Measurements from ENCODE around the gene PES1. TPM values are rescaled to one million over a fixed set of nuclear protein-coding genes. Genes with fewer than 3 reads are reported as not detected.
"Not testable (repeated sequence)": the region's sequence is repeated elsewhere in the genome, so short reads cannot be mapped to it uniquely, and the experiment has no call there.

PES1 gene
- total RNA-seq, 2 experiments from 2014 or later = 92.8 to 96.7 TPM

DNA sequence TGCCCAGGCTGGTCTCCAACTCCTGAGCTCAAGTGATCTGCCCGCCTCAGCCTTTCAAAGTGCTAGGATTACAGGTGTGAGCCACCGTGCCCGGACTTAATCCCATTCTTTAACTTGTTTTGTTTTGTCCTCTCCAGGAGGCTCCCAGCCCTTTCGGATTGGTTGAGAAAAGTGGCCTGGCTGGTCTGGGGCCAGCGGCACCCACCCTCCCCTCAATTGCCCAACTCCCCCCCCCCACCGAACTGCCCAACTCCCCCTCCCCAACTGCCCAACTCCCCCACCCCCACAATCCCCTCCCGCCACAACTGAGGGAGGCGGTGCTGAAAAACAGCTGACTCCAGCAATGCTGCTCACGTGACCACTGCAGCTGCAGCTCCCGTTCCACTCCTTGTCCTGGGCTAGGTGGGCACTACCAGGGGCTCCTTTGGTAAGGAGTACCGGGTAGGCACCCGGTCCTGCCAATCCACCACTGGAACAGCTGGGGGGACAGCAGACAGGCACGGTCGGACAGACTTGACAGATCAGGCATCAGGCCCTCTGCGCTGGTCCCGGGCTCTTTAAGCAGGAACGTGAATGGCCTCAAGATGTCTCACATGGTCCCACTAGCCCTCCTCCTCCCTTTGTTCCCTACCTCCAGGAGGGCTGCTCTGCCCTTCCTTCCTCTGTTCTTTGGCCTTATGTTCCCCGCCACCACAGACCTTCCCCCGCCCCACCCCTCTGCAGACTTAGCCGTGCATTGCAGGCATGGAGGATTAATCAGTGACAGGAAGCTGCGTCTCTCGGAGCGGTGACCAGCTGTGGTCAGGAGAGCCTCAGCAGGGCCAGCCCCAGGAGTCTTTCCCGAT, 15.0 kb upstream of the PES1 start, which contains the start of gene TCN2:
Gene TCN2 (plus strand): TSS at position 720 of the 845 bp plus-strand sequence. CDS start 158 bp downstream, outside the sequence.
- H3K27me3 Mint-ChIP-seq (ENCODE audit: low read depth) = no peaks in the 10 kb centered on the region
- H3K9me3 Mint-ChIP-seq = peaks cover 1% of the 10 kb centered on the region
- intact Hi-C loops (cut with micrococcal nuclease) = loop anchor here (2.0 to 10.0 kb wide), 3 partner anchors 14 to 292 kb away; partner anchors contain the start of gene SLC35E4
- no peak within 1 kb of the TSS for H3K27ac Mint-ChIP-seq
- peak; percentile 78 for DNase-seq
- H3K4me1 Mint-ChIP-seq (ENCODE audit: low read depth) = peaks cover 33% of the 10 kb centered on the region
- CTCF ChIA-PET = interaction anchor here (0.6 to 2.8 kb wide), 10 partner anchors 9 to 162 kb away, joined by 3 to 18 read pairs (median 4); partner anchors contain the start of gene PES1
- no peaks in the 10 kb centered on the region for H3K36me3 Mint-ChIP-seq (ENCODE audit: low read depth)
- H3K4me3 Mint-ChIP-seq = peak within 1 kb of the TSS; percentile 74

DNA sequence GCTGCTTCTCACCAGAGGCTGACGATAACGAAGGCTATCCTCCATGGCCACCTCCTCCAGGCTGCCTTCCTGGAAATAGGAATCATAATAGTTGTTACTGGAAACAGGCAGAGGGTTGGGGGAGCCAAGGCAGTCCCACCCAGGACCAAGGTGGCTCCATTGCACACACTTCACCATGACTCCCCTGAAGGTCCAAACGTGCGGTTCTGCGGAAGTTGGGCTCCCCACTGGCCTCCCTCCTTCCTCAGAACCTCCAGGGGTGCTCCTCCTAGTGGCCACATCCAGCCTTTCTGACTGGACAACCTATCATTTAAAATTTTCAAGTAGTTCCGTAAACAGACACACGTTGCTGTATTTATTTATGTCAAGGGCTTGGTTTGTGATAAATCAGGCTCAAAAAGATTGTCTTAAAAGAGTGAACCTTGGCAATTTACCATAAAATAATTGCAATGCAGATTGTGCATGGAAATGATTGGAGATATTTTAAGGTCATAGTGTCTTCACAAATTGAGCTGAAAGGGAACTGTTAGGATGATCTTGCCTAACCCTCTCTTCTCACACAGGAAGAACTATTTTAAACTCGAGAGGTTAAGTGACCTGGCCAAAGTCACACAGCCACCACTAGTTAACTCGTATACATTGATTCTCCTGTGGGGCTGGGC, 13.9 kb upstream of the PES1 start:
- no peak overlapping the region for H3K27ac Mint-ChIP-seq
- CTCF ChIA-PET = interaction anchor here (0.6 to 2.8 kb wide), 10 partner anchors 10 to 161 kb away, joined by 3 to 18 read pairs (median 4); partner anchors contain the start of gene PES1
- H3K27me3 Mint-ChIP-seq (ENCODE audit: low read depth) = no peaks in the 10 kb centered on the region

DNA sequence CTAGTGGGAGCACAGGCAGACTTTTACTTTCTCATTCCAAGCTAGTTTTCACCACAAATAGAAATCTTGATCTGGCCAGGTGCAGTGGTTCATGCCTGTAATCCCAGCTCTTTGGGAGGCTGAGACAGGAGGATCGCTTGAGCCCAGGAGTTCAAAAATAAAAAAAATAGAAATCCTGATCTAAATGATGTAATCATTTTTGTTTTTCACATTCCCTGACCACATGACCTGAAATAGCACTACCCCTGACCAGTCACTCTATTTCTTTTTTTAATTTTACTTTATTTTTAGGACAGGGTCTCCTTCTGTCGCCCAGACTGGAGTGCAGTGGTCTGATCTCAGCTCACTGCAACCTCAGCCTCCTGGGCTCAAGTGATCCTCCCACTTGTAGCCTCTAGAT, 13.0 kb upstream of the PES1 start:
- Mint-ChIP-seq H3K4me1 (ENCODE audit: low read depth) (peaks cover 33% of the 10 kb centered on the region), H3K4me3 (no peak overlapping the region), H3K27me3 (ENCODE audit: low read depth) (no peaks in the 10 kb centered on the region), H3K36me3 (ENCODE audit: low read depth) (no peaks in the 10 kb centered on the region), H3K9me3 (peaks cover 1% of the 10 kb centered on the region), H3K27ac (no peak overlapping the region)
- CTCF ChIA-PET = interaction anchor here (0.6 to 1.8 kb wide), 5 partner anchors 9 to 14 kb away, joined by 3 to 7 read pairs (median 3); partner anchors contain the start of gene PES1
- intact Hi-C loops (cut with micrococcal nuclease) = loop anchor here (10.0 kb wide), 1 partner anchor 290 kb away; no protein-coding TSS in a partner anchor
- DNase-seq = no peak

More for the DNA sequence above, 13.9 kb upstream of the PES1 start:
- no peak overlapping the region for H3K4me3 Mint-ChIP-seq
- H3K4me1 Mint-ChIP-seq (ENCODE audit: low read depth) = peaks cover 33% of the 10 kb centered on the region
- DNase-seq = peak; percentile 69
- peaks cover 1% of the 10 kb centered on the region for H3K9me3 Mint-ChIP-seq
- no peaks in the 10 kb centered on the region for H3K36me3 Mint-ChIP-seq (ENCODE audit: low read depth)
- intact Hi-C loops (cut with micrococcal nuclease) = loop anchor here (2.0 to 10.0 kb wide), 3 partner anchors 13 to 291 kb away; partner anchors contain the start of gene SLC35E4

DNA sequence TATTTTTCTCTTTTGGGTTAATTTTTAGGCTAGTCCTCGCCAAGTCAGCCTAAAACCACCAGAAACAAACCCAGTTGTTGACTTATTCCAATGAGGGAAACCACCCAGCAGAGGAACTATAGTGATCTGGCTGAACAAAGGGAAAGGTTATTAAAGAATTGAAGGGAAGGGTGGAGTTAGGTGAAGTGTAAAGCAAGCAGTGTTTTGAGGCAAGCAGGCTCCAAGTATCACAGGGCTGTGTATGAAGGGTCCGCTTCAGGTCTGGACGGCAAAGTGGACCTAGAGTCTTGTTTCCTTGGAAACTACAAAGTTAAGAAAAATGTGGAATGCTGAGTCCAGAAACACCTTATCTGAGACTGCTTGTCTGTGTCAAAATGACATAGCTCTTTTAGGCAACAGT, 12.1 kb upstream of the PES1 start:
- H3K27ac Mint-ChIP-seq = no peak overlapping the region
- no peak for DNase-seq
- CTCF ChIA-PET = interaction anchor here (1.1 to 1.8 kb wide), 3 partner anchors 8 to 13 kb away, joined by 3 to 7 read pairs (median 5); partner anchors contain the start of gene PES1
- H3K27me3 Mint-ChIP-seq (ENCODE audit: low read depth) = no peaks in the 10 kb centered on the region
- intact Hi-C loops (cut with micrococcal nuclease) = loop anchor here (2.0 to 10.0 kb wide), 2 partner anchors 213 to 289 kb away; no protein-coding TSS in a partner anchor
- no peaks in the 10 kb centered on the region for H3K36me3 Mint-ChIP-seq (ENCODE audit: low read depth)
- H3K4me3 Mint-ChIP-seq = no peak overlapping the region
- peaks cover 1% of the 10 kb centered on the region for H3K9me3 Mint-ChIP-seq
- peaks cover 26% of the 10 kb centered on the region for H3K4me1 Mint-ChIP-seq (ENCODE audit: low read depth)

DNA sequence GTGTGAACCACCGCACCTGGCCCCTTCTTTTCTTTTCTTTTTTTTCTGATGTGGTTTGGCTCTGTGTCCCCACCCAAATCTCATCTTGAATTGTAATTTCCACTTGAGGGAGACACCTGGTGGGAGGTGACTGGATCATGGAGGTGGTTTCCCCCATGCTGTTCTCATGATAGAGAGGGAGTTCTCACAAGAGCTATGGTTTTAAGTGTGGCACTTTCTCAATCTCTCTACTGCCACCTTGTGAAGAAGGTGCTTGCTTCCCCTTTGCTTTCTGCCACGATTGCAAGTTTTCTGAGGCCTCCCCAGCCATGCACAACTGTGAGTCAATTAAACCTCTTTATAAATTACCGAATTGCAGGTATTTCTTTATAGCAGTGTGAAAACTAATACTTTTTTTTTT, 10.3 kb upstream of the PES1 start:
- no peak overlapping the region for H3K4me3 Mint-ChIP-seq
- CTCF ChIA-PET = interaction anchor here (0.7 to 1.7 kb wide), 4 partner anchors 11 to 210 kb away, joined by 3 to 4 read pairs (median 3); partner anchors contain the start of gene PES1
- H3K9me3 Mint-ChIP-seq = peaks cover 1% of the 10 kb centered on the region
- intact Hi-C loops (cut with micrococcal nuclease) = loop anchor here (2.0 to 10.0 kb wide), 2 partner anchors 211 to 287 kb away; no protein-coding TSS in a partner anchor
- DNase-seq = peak; percentile 26
- no peak overlapping the region for H3K27ac Mint-ChIP-seq
- no peaks in the 10 kb centered on the region for H3K36me3 Mint-ChIP-seq (ENCODE audit: low read depth)
- H3K27me3 Mint-ChIP-seq (ENCODE audit: low read depth) = no peaks in the 10 kb centered on the region
- peaks cover 13% of the 10 kb centered on the region for H3K4me1 Mint-ChIP-seq (ENCODE audit: low read depth)

DNA sequence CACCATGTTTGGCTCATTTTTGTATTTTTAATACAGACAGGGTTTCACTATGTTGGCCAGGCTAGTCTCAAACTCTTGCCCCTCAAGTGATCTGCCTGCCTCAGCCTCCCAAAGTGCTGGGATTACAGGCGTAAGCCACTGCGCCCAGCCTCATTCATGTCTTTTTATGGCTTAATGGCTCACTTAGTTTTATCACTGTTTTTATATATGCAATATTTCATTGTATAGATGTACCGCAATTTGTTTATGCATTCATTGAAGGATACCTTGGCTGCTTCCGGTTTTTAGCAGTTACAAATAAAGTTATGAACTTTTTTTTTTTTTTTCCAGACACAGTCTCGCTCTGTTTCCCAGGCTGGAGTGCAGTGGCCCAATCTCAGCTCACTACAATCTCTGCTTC, 9.8 kb upstream of the PES1 start:
- intact Hi-C loops (cut with micrococcal nuclease) = loop anchor here (10.0 kb wide), 1 partner anchor 287 kb away; no protein-coding TSS in a partner anchor
- peaks cover 1% of the 10 kb centered on the region for H3K9me3 Mint-ChIP-seq
- H3K4me3 Mint-ChIP-seq = no peak overlapping the region
- CTCF ChIA-PET = interaction anchor here (0.6 to 1.7 kb wide), 8 partner anchors 10 to 760 kb away, joined by 3 to 6 read pairs (median 4); partner anchors contain the start of gene PES1
- H3K27me3 Mint-ChIP-seq (ENCODE audit: low read depth) = no peaks in the 10 kb centered on the region
- no peaks in the 10 kb centered on the region for H3K36me3 Mint-ChIP-seq (ENCODE audit: low read depth)
- no peak overlapping the region for H3K27ac Mint-ChIP-seq
- DNase-seq = no peak
- H3K4me1 Mint-ChIP-seq (ENCODE audit: low read depth) = peaks cover 9% of the 10 kb centered on the region

DNA sequence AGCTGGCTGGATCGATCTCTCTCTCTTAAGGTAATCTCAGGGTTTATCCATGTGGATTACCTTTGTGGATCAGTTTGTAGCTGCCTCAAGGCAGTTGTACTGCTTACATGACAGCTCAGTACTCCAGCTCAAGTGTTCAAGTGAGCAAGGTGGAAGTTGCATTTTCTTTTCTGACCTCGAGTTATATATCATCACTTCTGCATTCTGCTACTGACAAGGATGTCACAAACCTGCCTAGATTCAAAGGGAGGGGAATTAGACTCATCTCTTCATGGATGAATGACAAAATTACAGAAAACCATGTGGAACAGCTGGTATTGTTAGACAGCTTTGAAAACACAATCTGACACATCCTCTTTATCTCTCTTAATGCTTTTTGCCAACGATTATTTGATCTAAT, 9.2 kb upstream of the PES1 start:
- no peak overlapping the region for H3K27ac Mint-ChIP-seq
- DNase-seq = no peak
- peaks cover 6% of the 10 kb centered on the region for H3K4me1 Mint-ChIP-seq (ENCODE audit: low read depth)
- no peaks in the 10 kb centered on the region for H3K36me3 Mint-ChIP-seq (ENCODE audit: low read depth)
- CTCF ChIA-PET = interaction anchor here (0.6 to 1.7 kb wide), 7 partner anchors 12 to 760 kb away, joined by 3 to 6 read pairs (median 4); no protein-coding TSS in a partner anchor
- peaks cover 1% of the 10 kb centered on the region for H3K9me3 Mint-ChIP-seq
- no peak overlapping the region for H3K4me3 Mint-ChIP-seq
- intact Hi-C loops (cut with micrococcal nuclease) = loop anchor here (10.0 kb wide), 1 partner anchor 286 kb away; no protein-coding TSS in a partner anchor
- no peaks in the 10 kb centered on the region for H3K27me3 Mint-ChIP-seq (ENCODE audit: low read depth)

DNA sequence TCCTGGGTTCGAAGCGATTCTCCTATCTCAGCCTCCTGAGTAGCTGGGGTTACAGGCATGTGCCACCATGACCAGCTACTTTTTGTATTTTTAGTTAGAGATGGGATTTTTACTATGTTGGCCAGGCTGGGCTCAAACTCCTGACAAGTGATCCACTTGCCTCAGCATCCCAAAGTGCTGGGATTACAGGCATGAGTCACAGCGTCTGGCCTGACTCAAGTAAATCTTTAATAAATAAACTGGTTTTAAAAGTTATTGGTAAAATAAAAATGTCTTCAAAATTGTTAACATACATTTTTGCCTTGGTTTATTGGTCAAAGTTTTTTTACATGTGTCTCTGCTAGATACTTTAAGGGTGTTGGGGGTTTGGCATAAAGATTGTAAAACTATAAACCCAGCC, 7.3 kb upstream of the PES1 start:
- DNase-seq = no peak
- intact Hi-C loops (cut with micrococcal nuclease) = no loop called here
- Mint-ChIP-seq H3K27ac (no peak overlapping the region), H3K36me3 (ENCODE audit: low read depth) (no peaks in the 10 kb centered on the region), H3K27me3 (ENCODE audit: low read depth) (no peaks in the 10 kb centered on the region), H3K9me3 (peaks cover 1% of the 10 kb centered on the region), H3K4me3 (no peak overlapping the region), H3K4me1 (ENCODE audit: low read depth) (peaks cover 2% of the 10 kb centered on the region)
- CTCF ChIA-PET = interaction anchor here (0.7 kb wide), 1 partner anchor 196 kb away, joined by 3 read pairs; no protein-coding TSS in a partner anchor

DNA sequence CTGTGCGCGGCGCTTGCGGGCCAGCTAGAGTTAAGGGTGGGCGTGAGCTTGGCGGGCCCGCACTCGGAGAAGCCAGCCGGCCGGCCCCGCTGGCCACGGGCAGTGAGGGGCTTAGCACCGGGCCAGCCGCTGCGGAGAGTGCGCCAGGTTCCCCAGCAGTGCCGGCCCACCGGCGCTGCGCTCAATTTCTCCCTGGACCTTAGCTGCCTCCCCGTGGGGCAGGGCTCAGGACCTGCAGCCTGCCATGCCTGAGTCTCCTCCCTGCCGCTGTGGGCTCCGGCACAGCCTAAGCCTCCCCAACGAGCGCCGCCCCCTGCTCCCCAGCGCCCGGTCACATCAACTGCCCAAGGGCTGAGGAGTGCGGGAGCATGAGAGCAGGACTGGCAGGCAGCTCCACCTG, 5.2 kb upstream of the PES1 start:
- no peaks in the 10 kb centered on the region for H3K27me3 Mint-ChIP-seq (ENCODE audit: low read depth)
- H3K9me3 Mint-ChIP-seq = peaks cover under 1% of the 10 kb centered on the region
- no peak for DNase-seq
- CTCF ChIA-PET = no interaction called here
- H3K36me3 Mint-ChIP-seq (ENCODE audit: low read depth) = no peaks in the 10 kb centered on the region
- no peak overlapping the region for H3K4me3 Mint-ChIP-seq
- intact Hi-C loops (cut with micrococcal nuclease) = no loop called here
- H3K27ac Mint-ChIP-seq = no peak overlapping the region
- peaks cover under 1% of the 10 kb centered on the region for H3K4me1 Mint-ChIP-seq (ENCODE audit: low read depth)

DNA sequence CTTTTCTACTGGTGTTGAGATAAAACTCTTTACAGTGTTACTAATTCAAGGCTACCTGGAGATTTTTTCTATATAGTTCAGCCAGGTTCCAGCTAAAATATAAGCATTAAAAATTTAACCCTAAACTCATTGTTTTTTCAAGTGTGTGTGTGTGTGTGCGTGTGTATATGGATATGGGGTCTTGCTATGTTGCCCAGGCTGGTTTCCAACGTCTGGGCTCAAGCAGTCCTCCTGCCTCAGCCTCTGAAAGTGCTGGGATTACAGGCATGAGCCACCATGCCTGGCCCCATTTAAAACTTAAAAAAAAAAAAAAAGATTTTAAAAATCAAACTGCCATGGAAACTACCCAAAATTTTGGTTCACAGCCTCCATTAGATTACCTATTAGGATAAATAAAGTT, 4.5 kb upstream of the PES1 start:
- DNase-seq = no peak
- CTCF ChIA-PET = interaction anchor here (0.7 to 1.0 kb wide), 2 partner anchors 8 to 139 kb away, joined by 3 read pairs; no protein-coding TSS in a partner anchor
- Mint-ChIP-seq H3K27ac (no peak overlapping the region), H3K27me3 (ENCODE audit: low read depth) (no peaks in the 10 kb centered on the region), H3K9me3 (no peaks in the 10 kb centered on the region), H3K36me3 (ENCODE audit: low read depth) (no peaks in the 10 kb centered on the region), H3K4me3 (no peak overlapping the region), H3K4me1 (ENCODE audit: low read depth) (no peaks in the 10 kb centered on the region)
- intact Hi-C loops (cut with micrococcal nuclease) = no loop called here

DNA sequence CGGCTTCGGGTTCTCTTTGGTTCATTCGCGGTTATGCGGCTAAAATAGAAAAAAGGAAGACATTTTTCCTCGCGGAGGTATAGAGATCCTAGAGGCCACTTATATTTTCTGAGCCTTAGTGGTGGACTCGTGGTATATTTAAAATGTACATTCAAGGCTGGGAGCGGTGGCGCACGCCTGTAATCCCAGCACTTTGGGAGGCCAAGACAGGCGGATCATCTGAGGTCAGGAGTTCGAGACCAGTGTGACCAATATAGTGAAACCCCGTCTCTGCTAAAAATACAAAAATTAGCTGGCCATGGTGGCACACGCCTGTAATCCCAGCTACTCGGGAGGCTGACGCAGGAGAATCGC, 627 bp upstream of the PES1 start:
- CTCF ChIA-PET = interaction anchor here (0.5 to 1.3 kb wide), 5 partner anchors 12 to 384 kb away, joined by 3 to 4 read pairs (median 3); no protein-coding TSS in a partner anchor
- intact Hi-C loops (cut with micrococcal nuclease) = loop anchor here (1.0 to 5.0 kb wide), 6 partner anchors 14 to 325 kb away; partner anchors contain the start of genes CCDC157, OSM, SF3A1 and SLC35E4
- not testable (repeated sequence) for H3K9me3 Mint-ChIP-seq; DNase-seq; H3K27me3 Mint-ChIP-seq (ENCODE audit: low read depth); H3K4me3 Mint-ChIP-seq; H3K27ac Mint-ChIP-seq
- H3K36me3 Mint-ChIP-seq (ENCODE audit: low read depth) = peaks cover 19% of the 10 kb centered on the region
- peaks cover 11% of the 10 kb centered on the region for H3K4me1 Mint-ChIP-seq (ENCODE audit: low read depth)
